Osteocyte (in vitro differentiated cells): Measurements from ENCODE around the gene ARL4A. TPM values are rescaled to one million over a fixed set of nuclear protein-coding genes. Genes with fewer than 3 reads are reported as not detected.

Source experiments
- DNase-seq: peaks from one replicate; pipeline ENCODE4 v3.0.0; 2021; ENCODE audit warnings: mixed read lengths; ENCODE audit not compliant: unreplicated experiment; ENCODE audit errors: extremely low spot score
- H3K27ac Mint-ChIP-seq: one replicate; pipeline ENCODE4 v1.8.0; 2021; ENCODE audit warnings: mild to moderate bottlenecking, mixed read lengths; ENCODE audit not compliant: unreplicated experiment
- H3K27me3 Mint-ChIP-seq: one replicate; pipeline ENCODE4 v1.8.0; 2021; ENCODE audit warnings: mixed read lengths; ENCODE audit not compliant: unreplicated experiment
- H3K36me3 Mint-ChIP-seq: one replicate; pipeline ENCODE4 v1.8.0; 2021; ENCODE audit warnings: mixed read lengths; ENCODE audit not compliant: unreplicated experiment
- H3K4me1 Mint-ChIP-seq: one replicate; pipeline ENCODE4 v1.8.0; 2021; ENCODE audit warnings: mixed read lengths; ENCODE audit not compliant: unreplicated experiment
- H3K4me3 Mint-ChIP-seq: one replicate; pipeline ENCODE4 v1.8.0; 2021; ENCODE audit warnings: mild to moderate bottlenecking, moderate library complexity, mixed read lengths; ENCODE audit not compliant: unreplicated experiment
- H3K9me3 Mint-ChIP-seq: one replicate; pipeline ENCODE4 v1.8.0; 2021; ENCODE audit warnings: mixed read lengths; ENCODE audit not compliant: unreplicated experiment
- CTCF ChIP-seq: fragments of 200-600 bp; sonication (generic); IDR thresholded peaks from 2 replicates; pipeline ENCODE4 v1.5.0; 2021; ENCODE audit warnings: antibody characterized with exemption, mild to moderate bottlenecking, moderate library complexity
- total RNA-seq: library from RNA; stranded (reverse); gene quantifications from 2 replicates; pipeline ENCODE4 v1.2.1, GENCODE V29; 2021

The ARL4A gene
- total RNA-seq, 1 donor from 2014 or later: 9.6 TPM

GRCh38 chr7:12647364-12648219 is 39.8 kb upstream of the ARL4A start:
- Mint-ChIP-seq H3K27me3 (no peaks in the 10 kb centered on the region), H3K9me3 (no peaks in the 10 kb centered on the region), H3K36me3 (no peaks in the 10 kb centered on the region), H3K4me3 (no peak overlapping the region), H3K27ac (no peak overlapping the region), H3K4me1 (peaks cover 3% of the 10 kb centered on the region)
- TF ChIP-seq CTCF: no peak
- DNase-seq: no peak

GRCh38 chr7:12648704-12649261 is 38.6 kb upstream of the ARL4A start:
- Mint-ChIP-seq H3K27me3 (no peaks in the 10 kb centered on the region), H3K4me1 (peaks cover 5% of the 10 kb centered on the region), H3K27ac (no peak overlapping the region), H3K9me3 (no peaks in the 10 kb centered on the region), H3K4me3 (no peak overlapping the region), H3K36me3 (no peaks in the 10 kb centered on the region)
- no peak for TF ChIP-seq CTCF
- DNase-seq: no peak

GRCh38 chr7:12649348-12649747 is 38.1 kb upstream of the ARL4A start:
- Mint-ChIP-seq H3K4me1 (peaks cover 5% of the 10 kb centered on the region), H3K9me3 (no peaks in the 10 kb centered on the region), H3K4me3 (no peak overlapping the region), H3K27ac (no peak overlapping the region), H3K27me3 (no peaks in the 10 kb centered on the region), H3K36me3 (no peaks in the 10 kb centered on the region)
- no peak for TF ChIP-seq CTCF
- no peak for DNase-seq

- no peak overlapping the region for H3K4me3 Mint-ChIP-seq
- H3K27ac Mint-ChIP-seq: no peak overlapping the region
- H3K36me3 Mint-ChIP-seq: no peaks in the 10 kb centered on the region
- H3K9me3 Mint-ChIP-seq: no peaks in the 10 kb centered on the region
- no peak for TF ChIP-seq CTCF
- DNase-seq: no peak
- peaks cover 5% of the 10 kb centered on the region for H3K4me1 Mint-ChIP-seq
- H3K27me3 Mint-ChIP-seq: no peaks in the 10 kb centered on the region
These were observed 37.4 kb upstream of the ARL4A start for GRCh38 chr7:12650080-12650479.

GRCh38 chr7:12653110-12653509 is 34.3 kb upstream of the ARL4A start:
- TF ChIP-seq CTCF: no peak

More at GRCh38 chr7:12653110-12653509, 34.3 kb upstream of the ARL4A start:
- Mint-ChIP-seq H3K36me3 (no peaks in the 10 kb centered on the region), H3K27ac (no peak overlapping the region), H3K9me3 (no peaks in the 10 kb centered on the region), H3K4me1 (peaks cover 2% of the 10 kb centered on the region), H3K27me3 (no peaks in the 10 kb centered on the region), H3K4me3 (no peak overlapping the region)
- no peak for DNase-seq
